ENCODE results near the gene FLT3.

DNA sequence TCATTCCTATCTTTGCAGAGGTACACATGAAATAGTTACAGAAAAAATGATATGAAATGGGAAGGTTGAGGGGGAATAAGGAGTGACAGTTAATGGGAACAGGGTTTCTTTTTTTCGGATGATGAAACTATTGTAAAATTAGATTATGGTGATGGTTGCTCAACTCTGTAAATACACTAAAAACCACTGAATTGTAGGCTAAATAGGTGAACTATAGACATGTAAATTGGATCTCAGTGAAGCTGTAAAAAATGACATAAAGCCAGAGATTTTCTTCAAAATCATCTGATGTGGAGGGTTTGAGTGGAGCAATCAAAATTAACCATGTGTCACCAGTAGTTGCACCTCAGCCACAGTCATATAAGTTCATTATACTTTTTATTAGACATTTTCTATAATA lies 6.6 kb upstream of the FLT3 start:
- TF ChIP-seq, protein P1, sequence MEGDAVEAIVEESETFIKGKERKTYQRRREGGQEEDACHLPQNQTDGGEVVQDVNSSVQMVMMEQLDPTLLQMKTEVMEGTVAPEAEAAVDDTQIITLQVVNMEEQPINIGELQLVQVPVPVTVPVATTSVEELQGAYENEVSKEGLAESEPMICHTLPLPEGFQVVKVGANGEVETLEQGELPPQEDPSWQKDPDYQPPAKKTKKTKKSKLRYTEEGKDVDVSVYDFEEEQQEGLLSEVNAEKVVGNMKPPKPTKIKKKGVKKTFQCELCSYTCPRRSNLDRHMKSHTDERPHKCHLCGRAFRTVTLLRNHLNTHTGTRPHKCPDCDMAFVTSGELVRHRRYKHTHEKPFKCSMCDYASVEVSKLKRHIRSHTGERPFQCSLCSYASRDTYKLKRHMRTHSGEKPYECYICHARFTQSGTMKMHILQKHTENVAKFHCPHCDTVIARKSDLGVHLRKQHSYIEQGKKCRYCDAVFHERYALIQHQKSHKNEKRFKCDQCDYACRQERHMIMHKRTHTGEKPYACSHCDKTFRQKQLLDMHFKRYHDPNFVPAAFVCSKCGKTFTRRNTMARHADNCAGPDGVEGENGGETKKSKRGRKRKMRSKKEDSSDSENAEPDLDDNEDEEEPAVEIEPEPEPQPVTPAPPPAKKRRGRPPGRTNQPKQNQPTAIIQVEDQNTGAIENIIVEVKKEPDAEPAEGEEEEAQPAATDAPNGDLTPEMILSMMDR (IDR thresholded peaks at IDR 0.05), result no peak
- TF ChIP-seq EP300 (IDR thresholded peaks at IDR 0.05), result no peak
